Measurements from ENCODE around the gene ACOT11. TPM values are rescaled to one million over a fixed set of nuclear protein-coding genes. Genes with fewer than 3 reads are reported as not detected.

ACOT11 gene
- total and polyA plus RNA-seq, 2 of the 13 experiments (the other 11 are each of a cell fraction or from before 2014, with no cell fraction given) = 2.6 to 3.3 TPM

DNA sequence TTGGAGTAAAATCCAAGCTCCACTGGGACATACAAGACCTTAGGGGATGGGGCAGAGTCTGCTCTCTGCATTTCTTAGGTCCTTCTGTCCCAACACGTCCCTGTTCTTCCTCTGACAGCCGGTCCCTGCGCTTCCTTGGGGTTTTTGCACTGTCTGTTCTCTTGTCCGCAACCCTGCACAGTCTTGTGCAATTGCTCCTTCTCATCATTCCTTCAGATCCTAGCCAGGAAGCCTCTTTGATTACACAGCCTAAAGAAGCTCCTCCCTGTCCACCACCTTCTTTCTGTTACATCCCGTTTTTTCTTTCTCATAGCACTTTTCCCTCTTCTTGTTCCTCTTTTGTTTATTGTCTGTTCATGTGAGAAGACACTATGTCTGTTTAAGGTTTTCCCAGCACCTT lies 19.9 kb downstream of the ACOT11 start:
- ChIA-PET CTCF (ENCODE audit: low intra/inter-chr PET ratio, low total read pairs) (no interaction called here), POLR2A (no interaction called here)
- Histone ChIP-seq H2AFZ (ENCODE audit: low read length) (no peak overlapping the region), H3K27me3 (ENCODE audit: control insufficient read depth in 1 of 2, insufficient read depth in 2 of 2, low read length in 2 of 2) (no peaks in the 10 kb centered on the region), H3K27ac (ENCODE audit: extremely low read length, insufficient read depth, low read length) (no peak overlapping the region), H3K4me1 (ENCODE audit: insufficient read depth, low read length) (peaks cover 60% of the 10 kb centered on the region), H3K9me3 (ENCODE audit: low read length) (no peaks in the 10 kb centered on the region), H4K20me1 (ENCODE audit: insufficient read depth, low read length) (no peaks in the 10 kb centered on the region), H3K79me2 (ENCODE audit: insufficient read depth, low read length) (no peaks in the 10 kb centered on the region), H3K4me3 (replicated peaks in 1 of 3; ENCODE audit: insufficient read depth in 1 of 3, low read depth in 2 of 3, low read length in 3 of 3) (no peak overlapping the region), H3K36me3 (replicated peaks in 1 of 2; ENCODE audit: control insufficient read depth in 1 of 2, insufficient read depth in 2 of 2, low read length in 2 of 2) (no peaks in the 10 kb centered on the region), H3K4me2 (ENCODE audit: low read depth, low read length) (no peak overlapping the region), H3K9ac (ENCODE audit: insufficient read depth, low read depth, low read length) (no peak overlapping the region)
- WGBS (ENCODE audit: low lambda C conversion rate) = 87% methylated on average over 5 of the region's 5 CpGs
- TF ChIP-seq MTF1 (CRISPR knock-in tag; IDR thresholded peaks at IDR 0.05) (no peak), SPEN (CRISPR knock-in tag; IDR thresholded peaks at IDR 0.05; ENCODE audit: low read depth) (no peak), ZNF234 (CRISPR knock-in tag; conservative IDR thresholded peaks at IDR 0.05) (no peak), TCF7L2 (IDR thresholded peaks at IDR 0.05; ENCODE audit: low read depth, low read length) (no peak), ZNF326 (CRISPR knock-in tag; IDR thresholded peaks at IDR 0.05; ENCODE audit: borderline replicate concordance) (no peak), ZNF124 (CRISPR knock-in tag; IDR thresholded peaks at IDR 0.05) (no peak), AKAP8 (CRISPR knock-in tag; IDR thresholded peaks at IDR 0.05) (no peak), JUND (CRISPR knock-in tag; IDR thresholded peaks at IDR 0.05) (no peak)
- TF ChIP-seq, protein P1, sequence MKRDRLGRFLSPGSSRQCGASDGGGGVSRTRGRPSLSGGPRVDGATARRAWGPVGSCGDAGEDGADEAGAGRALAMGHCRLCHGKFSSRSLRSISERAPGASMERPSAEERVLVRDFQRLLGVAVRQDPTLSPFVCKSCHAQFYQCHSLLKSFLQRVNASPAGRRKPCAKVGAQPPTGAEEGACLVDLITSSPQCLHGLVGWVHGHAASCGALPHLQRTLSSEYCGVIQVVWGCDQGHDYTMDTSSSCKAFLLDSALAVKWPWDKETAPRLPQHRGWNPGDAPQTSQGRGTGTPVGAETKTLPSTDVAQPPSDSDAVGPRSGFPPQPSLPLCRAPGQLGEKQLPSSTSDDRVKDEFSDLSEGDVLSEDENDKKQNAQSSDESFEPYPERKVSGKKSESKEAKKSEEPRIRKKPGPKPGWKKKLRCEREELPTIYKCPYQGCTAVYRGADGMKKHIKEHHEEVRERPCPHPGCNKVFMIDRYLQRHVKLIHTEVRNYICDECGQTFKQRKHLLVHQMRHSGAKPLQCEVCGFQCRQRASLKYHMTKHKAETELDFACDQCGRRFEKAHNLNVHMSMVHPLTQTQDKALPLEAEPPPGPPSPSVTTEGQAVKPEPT (CRISPR knock-in tag; IDR thresholded peaks at IDR 0.05; ENCODE audit: low read depth) = no peak
- DNase-seq (ENCODE audit: low spot score) = no peak
- in situ Hi-C loops (cut with HindIII; ENCODE audit: extremely low pct_ligation_motif_present, low pct_unique_long_range_greater_than_20kb) = no loop called here
- FAIRE-seq = no peak
- ATAC-seq = no peak
- intact Hi-C loops (cut with micrococcal nuclease; ENCODE audit: unreplicated experiment) = no loop called here
- BruUV-seq (replicated peaks) = no TSS peak

All from HepG2 (cell line).